Fibroblast of pulmonary artery (primary cell): Measurements from ENCODE around the gene ANKRD2.
"Not testable (repeated sequence)": the region's sequence is repeated elsewhere in the genome, so short reads cannot be mapped to it uniquely, and the experiment has no call there.

ENCODE experiments used
- DNase-seq: peaks from one replicate; pipeline ENCODE4 v3.0.0-alpha.2; 2010; ENCODE audit warnings: low read depth
- H3K4me3 ChIP-seq: replicated peaks from 2 replicates; pipeline ENCODE4 v1.5.1; 2011; ENCODE audit warnings: low read depth, mild to moderate bottlenecking, control low read depth, low read length, moderate library complexity
- CTCF ChIP-seq: IDR thresholded peaks from 2 replicates; pipeline ENCODE4 v1.5.1; 2011; ENCODE audit warnings: mild to moderate bottlenecking, control low read depth, low read length, inconsistent platforms; ENCODE audit errors: missing control alignments

Gene ANKRD2

GRCh38 chr10:97562329-97562728 lies 10.2 kb upstream of the ANKRD2 start:
- not testable (repeated sequence) for DNase-seq, H3K4me3 ChIP-seq

- no peak for TF ChIP-seq CTCF
- H3K4me3 ChIP-seq, result no peak overlapping the region
- no peak for DNase-seq
Measured at GRCh38 chr10:97563337-97563736, 9.2 kb upstream of the ANKRD2 start.

- TF ChIP-seq CTCF, result no peak
- no peak for DNase-seq
- H3K4me3 ChIP-seq, result no peak overlapping the region
Measured at GRCh38 chr10:97564776-97565175, 7.8 kb upstream of the ANKRD2 start.

GRCh38 chr10:97566336-97566996 lies 6.1 kb upstream of the ANKRD2 start:
- no peak overlapping the region for H3K4me3 ChIP-seq
- TF ChIP-seq CTCF, result no peak
- DNase-seq, result no peak

- no peak for DNase-seq
- H3K4me3 ChIP-seq, result no peak overlapping the region
- TF ChIP-seq CTCF, result no peak
Measured at GRCh38 chr10:97567891-97568290, 4.7 kb upstream of the ANKRD2 start.

GRCh38 chr10:97570146-97570788 lies 2.3 kb upstream of the ANKRD2 start:
- no peak for TF ChIP-seq CTCF
- no peak overlapping the region for H3K4me3 ChIP-seq
- no peak for DNase-seq

GRCh38 chr10:97570789-97571471 lies 1.6 kb upstream of the ANKRD2 start:
- no peak for TF ChIP-seq CTCF
- no peak for DNase-seq
- H3K4me3 ChIP-seq, result no peak overlapping the region
